PC-3 (cell line): ENCODE data around the gene ARL4A.

ENCODE experiments used
- CTCF ChIP-seq: fragments of 300-600 bp; sonication (generic); conservative IDR thresholded peaks from 2 replicates; pipeline ENCODE4 v1.5.1; 2017; ENCODE audit warnings: antibody characterized with exemption, low read depth, mild to moderate bottlenecking, low read length
- EZH2 ChIP-seq: fragments of 300-600 bp; sonication (generic); IDR thresholded peaks from one replicate; pipeline ENCODE4 v1.6.1; 2017; ENCODE audit warnings: antibody characterized with exemption, mild to moderate bottlenecking, low read length; ENCODE audit not compliant: unreplicated experiment
- EZH2phosphoT487 ChIP-seq: fragments of 300-600 bp; sonication (generic); IDR thresholded peaks from 2 replicates; pipeline ENCODE4 v1.6.1; 2018; ENCODE audit warnings: mild to moderate bottlenecking, antibody characterized with exemption, low read length, borderline replicate concordance

GRCh38 chr7:12729112-12729511 lies 41.7 kb downstream of the ARL4A start:
- TF ChIP-seq EZH2phosphoT487, result no peak
- no peak for TF ChIP-seq CTCF
- TF ChIP-seq EZH2, result no peak
